ENCODE measurements around the gene CPXM2.

The CPXM2 gene

DNA sequence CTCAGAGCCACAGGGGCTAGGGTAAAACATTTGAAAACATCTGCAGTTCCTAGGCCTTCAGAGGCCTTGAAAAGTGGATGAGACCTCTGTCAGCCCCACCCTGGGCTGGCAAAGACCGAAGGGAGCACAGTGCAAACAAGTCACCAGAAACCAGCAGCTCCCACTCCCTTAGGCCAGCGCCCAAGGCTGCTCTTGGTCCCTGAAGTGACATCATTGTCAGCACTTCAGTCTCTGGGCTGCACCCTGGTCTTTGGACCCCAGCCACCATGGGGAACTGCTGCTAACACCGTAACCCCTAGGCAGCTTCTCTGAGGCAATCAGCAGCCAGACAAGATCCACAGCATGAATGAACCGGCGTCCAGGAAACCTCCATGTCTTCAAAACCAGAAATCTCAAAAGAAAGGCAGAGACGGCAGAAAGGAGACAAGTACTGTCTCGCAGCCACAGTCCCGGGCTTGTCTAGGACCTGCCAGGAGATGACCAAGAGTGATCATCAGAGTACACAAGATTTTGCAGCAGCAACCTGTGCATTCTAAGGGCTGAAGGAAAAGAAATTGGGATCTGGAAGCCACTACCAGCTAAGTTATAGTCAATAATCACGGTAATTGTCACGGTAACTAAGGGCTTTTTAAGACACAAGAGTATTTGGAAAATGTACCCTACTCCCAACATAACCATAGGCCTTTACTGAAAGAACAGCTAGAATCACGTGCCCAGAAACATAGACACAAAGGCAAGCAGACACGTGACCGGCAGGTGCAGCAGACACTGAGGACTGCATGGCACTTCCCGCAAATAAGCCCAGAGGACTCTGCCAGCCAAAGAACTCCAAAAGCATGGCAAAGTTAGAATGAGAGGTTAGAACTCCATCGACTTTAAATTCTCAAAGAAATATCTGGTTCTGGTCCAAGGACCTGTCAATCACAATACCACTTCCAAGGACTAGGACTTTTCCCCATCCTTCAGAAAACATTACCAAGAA is 23.3 kb downstream of the CPXM2 start:
- Histone ChIP-seq H3K27me3 (ENCODE audit: low read length) (no peaks in the 10 kb centered on the region), H4K20me1 (ENCODE audit: low read depth, low read length) (no peaks in the 10 kb centered on the region), H2AFZ (ENCODE audit: low read depth, low read length, severe bottlenecking) (no peak overlapping the region), H3K4me3 (ENCODE audit: insufficient read depth, low read length, poor library complexity, severe bottlenecking) (no peak overlapping the region), H3K9me3 (ENCODE audit: insufficient read depth, low read length) (no peaks in the 10 kb centered on the region), H3K4me2 (ENCODE audit: low read depth, low read length, poor library complexity, severe bottlenecking) (no peak overlapping the region), H3K9ac (ENCODE audit: low read length) (no peak overlapping the region), H3F3A (ENCODE audit: insufficient read depth) (no peaks in the 10 kb centered on the region), H3K27ac (ENCODE audit: low read depth, low read length) (no peak overlapping the region), H3K36me3 (ENCODE audit: low read length) (no peaks in the 10 kb centered on the region), H3K9me2 (replicated peaks; ENCODE audit: insufficient read depth, low read length) (no peaks in the 10 kb centered on the region), H3K79me2 (ENCODE audit: insufficient read depth, low read length) (no peaks in the 10 kb centered on the region)
- no peak for TF ChIP-seq EZH2phosphoT487 (conservative IDR thresholded peaks at IDR 0.05; ENCODE audit: low read length)
- TF ChIP-seq, protein P1, sequence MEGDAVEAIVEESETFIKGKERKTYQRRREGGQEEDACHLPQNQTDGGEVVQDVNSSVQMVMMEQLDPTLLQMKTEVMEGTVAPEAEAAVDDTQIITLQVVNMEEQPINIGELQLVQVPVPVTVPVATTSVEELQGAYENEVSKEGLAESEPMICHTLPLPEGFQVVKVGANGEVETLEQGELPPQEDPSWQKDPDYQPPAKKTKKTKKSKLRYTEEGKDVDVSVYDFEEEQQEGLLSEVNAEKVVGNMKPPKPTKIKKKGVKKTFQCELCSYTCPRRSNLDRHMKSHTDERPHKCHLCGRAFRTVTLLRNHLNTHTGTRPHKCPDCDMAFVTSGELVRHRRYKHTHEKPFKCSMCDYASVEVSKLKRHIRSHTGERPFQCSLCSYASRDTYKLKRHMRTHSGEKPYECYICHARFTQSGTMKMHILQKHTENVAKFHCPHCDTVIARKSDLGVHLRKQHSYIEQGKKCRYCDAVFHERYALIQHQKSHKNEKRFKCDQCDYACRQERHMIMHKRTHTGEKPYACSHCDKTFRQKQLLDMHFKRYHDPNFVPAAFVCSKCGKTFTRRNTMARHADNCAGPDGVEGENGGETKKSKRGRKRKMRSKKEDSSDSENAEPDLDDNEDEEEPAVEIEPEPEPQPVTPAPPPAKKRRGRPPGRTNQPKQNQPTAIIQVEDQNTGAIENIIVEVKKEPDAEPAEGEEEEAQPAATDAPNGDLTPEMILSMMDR (IDR thresholded peaks at IDR 0.05; ENCODE audit: insufficient read depth, low read length, poor library complexity, severe bottlenecking) = no peak

DNA sequence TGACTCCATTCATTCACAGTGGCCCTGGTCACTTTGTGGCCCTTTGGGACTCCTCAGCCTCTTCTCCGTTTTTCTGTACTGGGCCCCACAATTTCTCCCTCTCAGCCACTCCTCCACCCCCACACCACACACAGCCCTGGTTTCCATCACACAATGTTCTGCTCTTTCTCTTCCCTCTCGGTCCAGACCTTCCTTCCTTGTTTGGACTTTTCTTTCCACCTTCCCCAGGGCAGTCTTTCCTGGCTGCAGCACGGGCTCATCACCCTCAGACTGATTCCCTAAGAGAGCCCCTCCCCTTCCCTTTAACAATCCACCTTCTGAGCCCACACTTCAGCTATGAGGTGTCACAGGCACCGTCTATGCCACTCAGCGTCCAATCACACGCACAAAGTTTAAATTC is 25.7 kb downstream of the CPXM2 start:
- H3K4me3 ChIP-seq (ENCODE audit: insufficient read depth, low read length, poor library complexity, severe bottlenecking) = no peak overlapping the region
- H3K27me3 ChIP-seq (ENCODE audit: low read length) = no peaks in the 10 kb centered on the region
- no peak overlapping the region for H2AFZ ChIP-seq (ENCODE audit: low read depth, low read length, severe bottlenecking)
- H3K9me2 ChIP-seq (replicated peaks; ENCODE audit: insufficient read depth, low read length) = no peaks in the 10 kb centered on the region
- no peaks in the 10 kb centered on the region for H3K36me3 ChIP-seq (ENCODE audit: low read length)
- H3K27ac ChIP-seq (ENCODE audit: low read depth, low read length) = no peak overlapping the region
- no peak overlapping the region for H3K4me2 ChIP-seq (ENCODE audit: low read depth, low read length, poor library complexity, severe bottlenecking)
- no peaks in the 10 kb centered on the region for H3F3A ChIP-seq (ENCODE audit: insufficient read depth)
- no peaks in the 10 kb centered on the region for H3K79me2 ChIP-seq (ENCODE audit: insufficient read depth, low read length)
- no peaks in the 10 kb centered on the region for H4K20me1 ChIP-seq (ENCODE audit: low read depth, low read length)
- TF ChIP-seq, protein P1 (IDR thresholded peaks at IDR 0.05; ENCODE audit: insufficient read depth, low read length, poor library complexity, severe bottlenecking) = no peak
- H3K9ac ChIP-seq (ENCODE audit: low read length) = no peak overlapping the region
- no peaks in the 10 kb centered on the region for H3K9me3 ChIP-seq (ENCODE audit: insufficient read depth, low read length)

DNA sequence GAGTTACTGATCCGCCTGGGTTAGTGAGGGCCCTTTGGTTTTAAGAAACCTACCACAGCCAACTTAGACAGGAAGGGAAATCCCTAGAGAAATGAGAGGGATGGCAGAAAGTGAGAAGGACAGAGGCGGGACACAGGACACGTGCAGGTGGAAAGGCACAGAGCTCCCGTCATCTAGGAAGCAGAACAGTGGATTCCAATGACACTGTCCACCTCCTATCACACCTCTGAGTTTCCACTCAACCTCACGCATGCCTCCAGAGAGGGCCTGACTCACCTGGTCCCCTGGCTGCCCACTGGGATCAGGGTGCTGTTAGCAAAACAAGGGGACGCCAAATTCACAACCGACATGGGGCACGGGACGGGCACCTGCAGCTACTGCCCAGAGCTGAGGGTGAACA is 26.3 kb downstream of the CPXM2 start:
- Histone ChIP-seq H2AFZ (ENCODE audit: low read depth, low read length, severe bottlenecking) (no peak overlapping the region), H3F3A (ENCODE audit: insufficient read depth) (no peaks in the 10 kb centered on the region), H3K9me3 (ENCODE audit: insufficient read depth, low read length) (no peaks in the 10 kb centered on the region), H3K9ac (ENCODE audit: low read length) (no peak overlapping the region), H3K9me2 (replicated peaks; ENCODE audit: insufficient read depth, low read length) (no peaks in the 10 kb centered on the region), H3K4me2 (ENCODE audit: low read depth, low read length, poor library complexity, severe bottlenecking) (no peak overlapping the region), H4K20me1 (ENCODE audit: low read depth, low read length) (no peaks in the 10 kb centered on the region), H3K36me3 (ENCODE audit: low read length) (no peaks in the 10 kb centered on the region), H3K4me3 (ENCODE audit: insufficient read depth, low read length, poor library complexity, severe bottlenecking) (no peak overlapping the region), H3K79me2 (ENCODE audit: insufficient read depth, low read length) (no peaks in the 10 kb centered on the region), H3K27ac (ENCODE audit: low read depth, low read length) (no peak overlapping the region), H3K27me3 (ENCODE audit: low read length) (no peaks in the 10 kb centered on the region)
- TF ChIP-seq, protein P1 (IDR thresholded peaks at IDR 0.05; ENCODE audit: insufficient read depth, low read length, poor library complexity, severe bottlenecking) = no peak
- no peak for TF ChIP-seq EZH2phosphoT487 (conservative IDR thresholded peaks at IDR 0.05; ENCODE audit: low read length)

Measured in SU-DHL-6 (cell line).